Activated CD4-positive, alpha-beta memory T cell treated with anti-CD3 and anti-CD28 coated beads, Interleukin-2, amount 10 ng/mL, durations not matched to agents 7 days and 5 days (primary cell): ENCODE measurements around the gene EPB42. TPM values are rescaled to one million over a fixed set of nuclear protein-coding genes. Genes with fewer than 3 reads are reported as not detected.
A peak's percentile ranks its signal among the peaks of the same experiment; 100 is the strongest.
"Not testable (repeated sequence)": the region's sequence is repeated elsewhere in the genome, so short reads cannot be mapped to it uniquely, and the experiment has no call there.

Experiments used
- CTCF ChIA-PET: fragments of 350-600 bp; sonication (Branson Sonifier 250); formaldehyde crosslinking; loops from one replicate; lab custom pipeline; 2021; ENCODE audit warnings: antibody characterized with exemption, inconsistent platforms; lab: Charles Lee
- POLR2A ChIA-PET: fragments of 350-600 bp; sonication (Branson Sonifier 250); formaldehyde crosslinking; loops from one replicate; lab custom pipeline; 2021; ENCODE audit warnings: antibody characterized with exemption; lab: Charles Lee
- DNase-seq: peaks from one replicate; pipeline ENCODE4 v3.0.0-alpha.2; 2020
- H3K27ac Mint-ChIP-seq: one replicate; pipeline ENCODE4 v1.8.0; 2021; ENCODE audit warnings: mild to moderate bottlenecking, mixed read lengths
- H3K27me3 Mint-ChIP-seq: one replicate; pipeline ENCODE4 v1.8.0; 2021; ENCODE audit warnings: mixed read lengths
- H3K36me3 Mint-ChIP-seq: one replicate; pipeline ENCODE4 v1.8.0; 2021; ENCODE audit warnings: low read depth, mixed read lengths
- H3K4me1 Mint-ChIP-seq: one replicate; pipeline ENCODE4 v1.8.0; 2021; ENCODE audit warnings: mixed read lengths
- H3K4me3 Mint-ChIP-seq: one replicate; pipeline ENCODE4 v1.8.0; 2021; ENCODE audit warnings: mild to moderate bottlenecking, mixed read lengths
- H3K9me3 Mint-ChIP-seq: one replicate; pipeline ENCODE4 v1.8.0; 2021; ENCODE audit warnings: mixed read lengths
- total RNA-seq, 2 experiments: library from RNA; stranded (reverse); gene quantifications; one replicate each; pipeline ENCODE4 v1.2.3, GENCODE V29; 2021

Gene EPB42
- total RNA-seq, 2 experiments from 2014 or later = not detected

GRCh38 chr15:43190178-43190577 is 30.6 kb downstream of the EPB42 start:
- no peak overlapping the region for H3K4me3 Mint-ChIP-seq
- no peaks in the 10 kb centered on the region for H3K27me3 Mint-ChIP-seq
- POLR2A ChIA-PET = interaction anchor here (1.0 kb wide), 1 partner anchor 14 kb away, joined by 3 read pairs; no protein-coding TSS in a partner anchor

GRCh38 chr15:43189296-43189695 is 31.5 kb downstream of the EPB42 start:
- Mint-ChIP-seq H3K4me1 (peaks cover 39% of the 10 kb centered on the region), H3K27ac (peak overlapping the region; percentile 2), H3K9me3 (no peaks in the 10 kb centered on the region), H3K4me3 (no peak overlapping the region), H3K27me3 (no peaks in the 10 kb centered on the region), H3K36me3 (peaks cover 58% of the 10 kb centered on the region)
- no peak for DNase-seq
- CTCF ChIA-PET = interaction anchor here (1.4 kb wide), 1 partner anchor 15 kb away, joined by 4 read pairs; no protein-coding TSS in a partner anchor
- POLR2A ChIA-PET = no interaction called here

More at GRCh38 chr15:43190178-43190577, 30.6 kb downstream of the EPB42 start:
- CTCF ChIA-PET = interaction anchor here (1.0 to 1.3 kb wide), 3 partner anchors 14 to 95 kb away, joined by 5 to 7 read pairs (median 7); no protein-coding TSS in a partner anchor
- Mint-ChIP-seq H3K4me1 (peaks cover 34% of the 10 kb centered on the region), H3K27ac (no peak overlapping the region), H3K36me3 (peaks cover 67% of the 10 kb centered on the region), H3K9me3 (no peaks in the 10 kb centered on the region)
- DNase-seq = no peak

GRCh38 chr15:43187544-43188155 is 33.2 kb downstream of the EPB42 start:
- Mint-ChIP-seq H3K27ac (peak overlapping the region; percentile 23), H3K36me3 (peaks cover 57% of the 10 kb centered on the region), H3K4me3 (peak overlapping the region; percentile 31), H3K9me3 (no peaks in the 10 kb centered on the region), H3K4me1 (peaks cover 39% of the 10 kb centered on the region), H3K27me3 (no peaks in the 10 kb centered on the region)
- no peak for DNase-seq
- POLR2A ChIA-PET = no interaction called here
- CTCF ChIA-PET = interaction anchor here (1.4 kb wide), 1 partner anchor 17 kb away, joined by 4 read pairs; no protein-coding TSS in a partner anchor

DNA sequence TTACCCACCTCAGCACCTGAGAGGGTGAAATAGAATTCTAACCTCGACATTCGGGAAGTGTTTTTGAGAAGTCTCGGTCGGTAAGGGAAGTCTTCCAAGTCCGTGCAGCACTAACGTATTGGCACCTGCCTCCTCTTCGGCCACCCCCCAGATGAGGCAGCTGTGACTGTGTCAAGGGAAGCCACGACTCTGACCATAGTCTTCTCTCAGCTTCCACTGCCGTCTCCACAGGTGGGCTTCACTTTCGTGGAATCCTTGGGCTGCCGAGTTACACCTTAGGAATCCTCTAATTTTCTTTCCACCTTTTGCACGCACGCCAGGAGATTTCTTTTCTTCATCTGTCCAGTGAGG is 34.8 kb downstream of the EPB42 start:
- H3K4me1 Mint-ChIP-seq = peaks cover 39% of the 10 kb centered on the region
- peaks cover 54% of the 10 kb centered on the region for H3K36me3 Mint-ChIP-seq
- ChIA-PET POLR2A (interaction anchor here (0.9 to 3.1 kb wide), 10 partner anchors 11 to 146 kb away, joined by 3 to 17 read pairs (median 4); partner anchors contain the start of gene UBR1), CTCF (interaction anchor here (0.8 to 1.3 kb wide), 5 partner anchors 9 to 100 kb away, joined by 3 to 4 read pairs (median 3); no protein-coding TSS in a partner anchor)
- peak overlapping the region; percentile 86 for H3K4me3 Mint-ChIP-seq
- H3K27me3 Mint-ChIP-seq = no peaks in the 10 kb centered on the region
- peak overlapping the region; percentile 95 for H3K27ac Mint-ChIP-seq
- no peaks in the 10 kb centered on the region for H3K9me3 Mint-ChIP-seq
- DNase-seq = no peak

GRCh38 chr15:43185157-43186002 is 35.4 kb downstream of the EPB42 start, which contains the start of gene CCNDBP1:
TSS of gene CCNDBP1 (plus strand) at chr15:43185403. CDS start at chr15:43185499, 96 bp downstream.
- Mint-ChIP-seq H3K27ac (peak within 1 kb of the TSS; percentile 95), H3K27me3 (no peaks in the 10 kb centered on the region), H3K4me1 (peaks cover 39% of the 10 kb centered on the region), H3K4me3 (peak within 1 kb of the TSS; percentile 86), H3K36me3 (peaks cover 53% of the 10 kb centered on the region), H3K9me3 (no peaks in the 10 kb centered on the region)
- ChIA-PET POLR2A (interaction anchor here (0.9 to 3.1 kb wide), 7 partner anchors 11 to 146 kb away, joined by 3 to 17 read pairs (median 4); partner anchors contain the start of gene UBR1), CTCF (interaction anchor here (1.0 to 2.5 kb wide), 2 partner anchors 19 to 95 kb away, joined by 3 to 7 read pairs; no protein-coding TSS in a partner anchor)
- peak; percentile 95 for DNase-seq

DNA sequence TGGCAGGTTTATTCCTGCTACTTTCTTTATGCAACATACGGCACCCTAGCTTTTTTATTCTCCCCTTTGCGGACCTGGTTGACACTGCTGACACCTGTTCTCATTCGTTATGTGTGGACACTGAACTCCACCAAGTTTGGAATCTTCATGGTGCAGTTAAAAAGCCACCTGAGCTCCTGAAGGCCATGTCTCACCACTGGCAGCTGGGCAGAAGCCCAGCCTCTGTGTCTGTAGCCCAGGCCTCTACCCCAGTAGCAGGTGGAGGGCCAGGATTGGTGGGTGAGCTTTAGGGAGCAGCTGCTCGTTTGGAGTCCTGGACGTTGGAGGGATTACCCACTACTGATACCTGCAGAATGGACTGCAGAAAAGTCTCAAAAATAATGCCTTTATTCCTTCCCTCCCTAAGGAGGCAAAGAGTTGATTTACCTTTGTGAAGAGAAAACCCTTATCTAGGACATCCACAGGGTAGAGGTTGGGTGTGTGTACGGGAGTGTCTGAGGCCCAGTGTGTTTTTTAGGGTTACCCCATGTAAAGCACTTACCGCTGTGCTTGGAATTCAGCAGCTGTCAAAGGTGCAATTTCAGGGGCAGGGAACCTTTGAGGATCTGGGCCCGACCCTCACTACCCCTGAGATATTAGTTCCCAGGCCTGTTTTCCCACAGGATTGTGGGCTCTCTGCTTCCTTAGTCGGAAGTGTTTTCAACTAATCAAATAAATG is 36.3 kb downstream of the EPB42 start:
- peak overlapping the region; percentile 95 for H3K27ac Mint-ChIP-seq
- DNase-seq = no peak
- H3K4me1 Mint-ChIP-seq = peaks cover 38% of the 10 kb centered on the region
- ChIA-PET CTCF (interaction anchor here (1.1 to 2.5 kb wide), 4 partner anchors 20 to 101 kb away, joined by 3 to 7 read pairs (median 4); no protein-coding TSS in a partner anchor), POLR2A (interaction anchor here (0.6 to 3.1 kb wide), 8 partner anchors 9 to 147 kb away, joined by 3 to 17 read pairs (median 4); partner anchors contain the start of gene UBR1)
- H3K9me3 Mint-ChIP-seq = no peaks in the 10 kb centered on the region
- peaks cover 48% of the 10 kb centered on the region for H3K36me3 Mint-ChIP-seq
- H3K27me3 Mint-ChIP-seq = no peaks in the 10 kb centered on the region
- H3K4me3 Mint-ChIP-seq = peak overlapping the region; percentile 86

DNA sequence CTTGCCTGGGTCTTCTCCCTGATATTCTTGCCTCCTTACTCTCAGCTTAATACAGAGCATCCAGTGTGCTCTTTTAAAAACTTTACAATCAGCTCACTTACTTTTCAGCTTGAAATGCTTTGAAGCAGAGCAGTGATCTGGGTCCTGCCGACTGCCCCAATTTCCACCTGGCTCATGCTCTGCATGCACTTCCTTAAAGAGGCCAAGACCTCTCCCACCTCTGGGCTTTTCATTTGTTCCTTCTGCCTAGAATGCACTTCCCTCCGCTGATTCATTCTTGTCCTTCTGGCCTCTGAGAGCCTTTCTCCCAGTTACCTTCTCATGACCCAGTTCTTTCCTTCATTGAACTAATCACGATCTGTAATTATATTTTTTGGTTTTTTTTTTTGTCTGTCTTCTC is 37.5 kb downstream of the EPB42 start:
- no peaks in the 10 kb centered on the region for H3K27me3 Mint-ChIP-seq
- peaks cover 52% of the 10 kb centered on the region for H3K36me3 Mint-ChIP-seq
- H3K4me1 Mint-ChIP-seq = peaks cover 27% of the 10 kb centered on the region
- CTCF ChIA-PET = interaction anchor here (1.1 to 2.5 kb wide), 5 partner anchors 21 to 102 kb away, joined by 3 to 7 read pairs (median 3); no protein-coding TSS in a partner anchor
- H3K4me3 Mint-ChIP-seq = no peak overlapping the region
- H3K27ac Mint-ChIP-seq = no peak overlapping the region
- no peak for DNase-seq
- no peaks in the 10 kb centered on the region for H3K9me3 Mint-ChIP-seq
- POLR2A ChIA-PET = interaction anchor here (1.0 kb wide), 1 partner anchor 8 kb away, joined by 4 read pairs; no protein-coding TSS in a partner anchor

DNA sequence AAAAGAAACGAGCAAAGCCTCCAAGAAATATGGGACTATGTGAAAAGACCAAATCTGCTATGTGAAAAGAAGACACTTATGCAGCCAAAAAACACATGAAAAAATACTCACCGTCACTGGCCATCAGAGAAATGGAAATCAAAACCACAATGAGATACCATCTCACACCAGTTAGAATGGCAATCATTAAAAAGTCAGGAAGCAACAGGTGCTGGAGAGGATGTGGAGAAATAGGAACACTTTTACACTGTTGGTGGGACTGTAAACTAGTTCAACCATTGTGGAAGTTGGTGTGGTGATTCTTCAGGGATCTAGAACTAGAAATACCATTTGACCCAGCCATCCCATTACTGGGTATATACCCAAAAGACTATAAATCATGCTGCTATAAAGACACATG is 43.7 kb downstream of the EPB42 start:
- POLR2A ChIA-PET, H3K27ac Mint-ChIP-seq, DNase-seq, H3K4me3 Mint-ChIP-seq, H3K27me3 Mint-ChIP-seq, H3K9me3 Mint-ChIP-seq, H3K4me1 Mint-ChIP-seq, CTCF ChIA-PET: not testable (repeated sequence)
- peaks cover 72% of the 10 kb centered on the region for H3K36me3 Mint-ChIP-seq

GRCh38 chr15:43175656-43176309 is 45.0 kb downstream of the EPB42 start:
- H3K36me3 Mint-ChIP-seq = peaks cover 66% of the 10 kb centered on the region
- ChIA-PET POLR2A (interaction anchor here (1.9 kb wide), 1 partner anchor 8 kb away, joined by 4 read pairs; no protein-coding TSS in a partner anchor), CTCF (interaction anchor here (1.5 kb wide), 1 partner anchor 32 kb away, joined by 4 read pairs; no protein-coding TSS in a partner anchor)
- not testable (repeated sequence) for DNase-seq, H3K9me3 Mint-ChIP-seq, H3K27ac Mint-ChIP-seq, H3K4me1 Mint-ChIP-seq, H3K27me3 Mint-ChIP-seq, H3K4me3 Mint-ChIP-seq

DNA sequence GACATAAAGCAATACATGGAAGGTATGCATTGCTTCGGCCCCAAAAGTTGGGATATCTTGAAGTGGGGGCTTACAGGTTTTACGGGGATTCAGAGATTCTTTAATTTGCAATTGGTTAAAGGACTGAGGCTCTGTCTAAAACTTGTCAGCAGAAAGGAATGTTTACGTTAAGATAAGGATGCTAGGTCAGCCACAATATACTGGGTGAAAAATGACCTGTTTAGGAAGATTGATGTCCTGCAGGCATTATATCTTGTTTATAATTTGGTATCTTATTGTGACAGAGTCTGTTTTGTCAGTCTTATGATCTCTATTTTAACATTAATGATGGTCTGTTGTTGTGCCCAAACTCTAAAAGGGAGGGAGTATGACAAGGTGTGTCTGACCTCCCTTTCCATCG is 50.9 kb downstream of the EPB42 start:
- H3K4me3 Mint-ChIP-seq = no peak overlapping the region
- no peak for DNase-seq
- no peak overlapping the region for H3K27ac Mint-ChIP-seq
- CTCF ChIA-PET = no interaction called here
- H3K36me3 Mint-ChIP-seq = peaks cover 65% of the 10 kb centered on the region
- H3K9me3 Mint-ChIP-seq = no peaks in the 10 kb centered on the region
- POLR2A ChIA-PET = no interaction called here
- H3K4me1 Mint-ChIP-seq = peaks cover 4% of the 10 kb centered on the region
- no peaks in the 10 kb centered on the region for H3K27me3 Mint-ChIP-seq

- CTCF ChIA-PET = no interaction called here
- H3K36me3 Mint-ChIP-seq = peaks cover 59% of the 10 kb centered on the region
- H3K4me3 Mint-ChIP-seq = no peak overlapping the region
- no peak overlapping the region for H3K27ac Mint-ChIP-seq
- POLR2A ChIA-PET = no interaction called here
- DNase-seq = no peak
- no peaks in the 10 kb centered on the region for H3K27me3 Mint-ChIP-seq
- no peaks in the 10 kb centered on the region for H3K9me3 Mint-ChIP-seq
- H3K4me1 Mint-ChIP-seq = peaks cover 4% of the 10 kb centered on the region
Observed at GRCh38 chr15:43168192-43169107, 52.4 kb downstream of the EPB42 start.
